A204.1 (cell line): ENCODE data around the gene NGB.

ENCODE experiments used
- FAIRE-seq: peaks from 2 replicates; lab custom pipeline; 2012; peaks lifted over from hg19 to GRCh38; lab: Jason Lieb, UNC

NGB gene

DNA sequence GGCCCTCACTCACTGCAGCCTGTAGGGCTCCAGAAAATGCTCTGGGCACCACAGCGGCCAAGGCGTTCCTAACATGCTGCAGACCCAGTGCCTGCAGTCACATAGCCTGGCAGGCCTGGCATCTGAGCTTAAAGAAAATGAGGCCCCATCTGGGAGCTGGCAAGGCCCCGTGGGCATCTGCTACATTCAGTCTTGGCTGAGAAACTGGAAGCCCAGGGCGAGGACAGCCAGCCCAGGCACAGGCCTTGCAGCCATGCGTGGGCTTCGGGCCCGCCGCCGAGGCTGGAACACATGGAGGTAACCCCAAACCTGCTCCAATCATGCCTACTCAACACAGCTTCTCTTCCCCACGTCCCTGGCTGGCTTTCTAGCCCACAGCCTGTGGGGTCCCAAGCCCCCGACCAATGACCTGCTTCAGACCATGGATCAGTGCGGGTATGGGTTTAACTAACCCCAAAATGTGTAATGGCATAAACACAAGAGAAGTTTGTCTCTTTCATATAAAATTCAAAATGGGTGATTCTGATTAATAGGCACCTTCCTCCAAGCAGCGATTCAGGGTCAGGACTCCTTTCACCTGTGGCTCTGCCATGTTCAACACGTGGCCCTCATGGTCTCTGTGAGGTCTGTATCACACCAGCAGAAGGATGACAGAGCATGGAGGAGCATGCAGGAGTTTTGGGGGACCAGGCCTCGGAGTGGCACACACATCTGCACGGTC is 6.4 kb downstream of the NGB start:
- no peak for FAIRE-seq

DNA sequence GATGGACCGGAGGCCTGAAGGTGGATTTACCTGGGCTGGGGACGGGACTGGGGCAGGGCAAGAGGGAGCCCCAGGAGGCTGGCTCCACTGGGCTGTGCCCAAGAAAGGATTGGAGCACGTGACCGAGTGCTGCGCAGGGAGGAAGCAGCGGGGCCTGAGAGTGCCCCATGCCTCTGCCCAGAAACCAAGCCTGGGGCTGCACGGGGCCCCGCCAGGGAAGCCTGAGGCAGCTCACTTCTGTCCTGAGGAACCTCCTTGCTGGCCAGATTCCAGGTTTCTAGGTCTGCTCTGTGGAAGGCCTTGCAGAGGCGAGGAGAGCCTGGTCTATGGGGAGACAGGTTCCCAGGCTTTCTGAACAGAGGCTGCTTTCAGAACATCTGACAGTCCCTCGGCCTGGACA is 10.4 kb downstream of the NGB start:
- no peak for FAIRE-seq

DNA sequence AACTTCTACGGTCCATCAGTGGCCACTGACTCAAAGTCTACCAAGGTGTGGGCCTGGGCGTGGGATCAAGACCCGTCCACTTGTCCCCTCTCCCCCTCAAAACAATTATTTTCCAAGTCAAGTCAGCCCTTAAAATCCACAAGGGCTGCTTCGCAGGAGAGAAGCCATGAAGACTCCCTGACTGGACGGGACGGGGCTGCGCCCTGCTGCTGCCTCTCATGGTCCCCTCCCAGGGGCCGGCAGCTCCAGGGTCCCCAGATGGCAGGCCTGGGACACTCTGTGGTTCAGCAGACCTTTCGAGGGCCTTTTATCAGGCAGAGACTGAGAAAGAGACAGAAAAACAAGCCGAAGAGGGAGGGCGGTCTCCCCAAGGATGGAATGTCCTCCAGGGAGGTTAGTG is 10.8 kb downstream of the NGB start:
- no peak for FAIRE-seq

DNA sequence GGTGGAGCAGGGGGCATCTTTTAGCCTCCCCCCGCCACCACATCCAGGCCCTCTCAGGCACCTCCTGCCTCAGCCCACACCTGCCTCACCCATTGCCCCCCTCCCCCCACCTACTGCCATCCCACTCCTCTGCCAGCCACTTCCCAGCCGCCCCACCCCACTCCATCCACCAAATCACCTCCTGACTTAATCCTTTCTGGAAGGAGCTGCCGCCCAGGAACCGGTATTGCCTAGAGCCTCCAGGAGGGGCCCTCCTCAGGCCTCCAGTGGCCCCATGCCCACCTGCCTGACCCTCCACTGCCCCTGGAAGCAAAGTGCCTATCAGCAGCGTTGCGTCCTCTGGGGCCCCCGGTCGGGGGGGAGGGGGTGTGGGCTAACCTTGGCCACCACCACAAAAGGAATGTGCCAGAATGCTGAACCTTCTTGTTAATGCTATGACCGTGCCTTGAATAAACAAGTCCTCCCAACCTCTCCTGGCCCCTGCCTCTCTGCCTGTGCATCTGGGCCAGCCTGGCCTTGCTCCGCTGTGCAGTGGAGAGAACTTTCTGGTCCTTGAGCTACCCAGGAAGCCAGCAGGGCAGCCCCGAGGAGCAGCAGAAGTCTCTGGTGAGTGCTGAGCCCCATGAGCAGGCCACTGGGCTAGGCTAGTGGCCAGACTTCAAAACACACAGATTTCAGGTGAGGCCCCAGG is 11.8 kb downstream of the NGB start:
- no peak for FAIRE-seq

DNA sequence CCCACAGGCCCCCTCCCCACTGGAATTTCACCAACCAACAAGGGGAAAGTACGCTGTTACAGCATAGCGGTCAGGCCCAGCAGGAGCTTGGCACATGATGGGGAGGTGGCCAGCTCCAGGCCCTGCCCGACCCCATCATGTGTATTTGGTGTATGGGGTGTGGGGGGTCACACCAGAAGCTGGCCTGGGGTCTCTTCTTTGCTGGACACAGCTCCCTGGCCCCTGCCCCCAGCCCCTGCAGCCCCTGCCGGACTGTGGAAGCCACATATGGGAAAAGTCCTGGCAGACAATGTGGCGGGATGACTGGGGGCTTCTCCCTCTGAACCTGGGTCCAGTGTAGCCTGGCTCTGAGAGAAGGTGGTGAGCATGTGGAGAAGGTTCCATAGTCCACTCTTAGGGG is 12.4 kb downstream of the NGB start:
- FAIRE-seq: no peak

DNA sequence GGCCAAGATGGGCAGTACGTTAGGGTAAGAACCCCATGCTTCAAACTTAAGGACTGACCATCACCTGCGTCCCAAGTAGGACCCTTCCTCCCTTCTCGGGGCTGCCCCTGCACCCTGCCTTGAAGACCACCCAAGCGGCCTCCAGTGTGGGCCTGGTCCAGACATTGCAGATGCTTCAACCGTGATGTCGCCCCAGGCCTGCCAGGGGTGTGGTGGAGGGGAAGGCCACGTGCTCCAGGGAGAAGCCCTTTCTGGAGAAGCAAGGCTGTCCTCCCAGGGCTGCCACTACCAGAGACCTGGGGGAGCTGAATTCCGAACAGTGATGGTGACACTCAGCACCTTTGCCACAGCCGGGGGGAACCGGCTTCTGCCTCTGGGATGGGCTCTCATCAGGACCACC is 13.3 kb downstream of the NGB start:
- no peak for FAIRE-seq

DNA sequence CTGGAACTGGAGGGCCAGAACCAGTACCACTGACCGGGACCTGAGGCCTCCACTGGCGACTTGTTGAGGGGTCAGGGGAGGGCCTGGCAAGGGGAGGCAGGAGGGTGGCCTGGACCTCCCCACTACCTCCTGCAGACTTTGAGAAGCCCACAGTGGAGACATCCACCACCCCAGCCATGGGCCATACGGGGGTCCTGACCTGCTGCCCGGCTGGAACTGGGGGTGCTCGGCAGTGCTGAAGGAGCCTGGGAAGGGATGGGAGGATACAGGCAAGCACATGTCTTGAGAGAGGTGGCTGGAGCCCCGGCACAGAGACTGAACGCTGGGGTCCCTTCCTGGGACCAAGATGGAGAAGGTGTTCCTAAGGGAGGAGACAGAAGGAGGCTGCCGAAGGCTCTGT is 14.3 kb downstream of the NGB start:
- FAIRE-seq: no peak

DNA sequence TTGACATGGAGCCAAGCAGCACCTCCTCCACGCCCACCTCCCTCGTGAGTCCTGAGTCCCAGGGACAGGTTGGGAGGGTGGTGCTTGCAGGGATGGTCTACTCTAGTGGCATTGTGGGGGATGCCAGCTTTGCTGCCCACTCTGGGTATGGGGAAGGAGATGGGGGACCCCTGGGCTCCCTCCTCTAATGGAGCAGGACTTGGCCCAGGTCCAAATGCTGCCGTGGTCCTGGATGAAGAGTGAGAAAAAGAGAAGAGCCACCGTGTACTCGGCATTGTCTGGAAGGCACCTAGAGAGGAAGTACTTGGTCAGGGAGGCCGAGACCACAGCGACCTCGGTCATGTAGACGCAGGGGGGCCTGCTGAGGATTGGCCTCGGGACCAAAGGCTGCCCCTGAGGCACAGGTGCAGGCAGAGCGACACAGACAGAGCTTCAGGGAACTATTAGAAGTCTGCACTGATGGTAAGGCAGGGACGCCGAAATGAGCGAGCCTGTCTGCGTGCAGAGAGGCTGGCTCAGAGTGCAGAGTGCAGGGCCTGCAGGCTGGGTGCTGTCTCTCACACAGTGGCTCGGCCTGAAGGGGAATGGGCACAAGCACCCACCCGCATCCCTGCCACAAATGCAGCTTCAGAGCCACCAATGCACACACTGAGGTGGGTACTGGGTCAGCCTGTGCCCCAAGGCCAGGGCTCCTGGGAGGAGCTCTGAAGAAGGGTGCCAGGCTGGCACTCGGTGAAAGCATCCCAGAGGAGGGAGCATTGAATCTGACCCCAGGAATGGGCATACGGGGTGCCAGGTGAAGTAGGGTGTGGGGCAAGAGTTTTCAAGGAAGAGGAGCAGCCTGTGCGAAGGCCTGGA is 17.4 kb downstream of the NGB start:
- FAIRE-seq: no peak

DNA sequence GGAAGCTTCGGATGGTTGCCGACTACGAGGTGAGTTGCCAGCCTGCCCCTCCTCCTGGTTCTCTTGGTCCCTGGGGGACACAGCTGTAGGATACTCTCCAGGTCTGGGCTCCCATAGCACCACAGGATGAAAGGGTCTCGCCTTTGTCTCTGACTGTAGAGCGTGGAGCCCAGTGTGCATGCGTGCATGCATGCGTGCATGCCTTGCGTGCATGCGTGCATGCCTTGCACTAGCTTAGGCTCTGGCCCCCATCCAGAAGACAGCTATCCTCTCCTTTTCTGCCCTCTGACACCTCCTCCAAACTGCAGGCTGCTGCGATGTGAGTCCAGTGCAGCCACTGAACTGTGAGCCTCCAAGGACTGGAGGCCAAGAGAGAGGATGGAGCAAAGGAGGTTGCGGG is 19.1 kb downstream of the NGB start:
- FAIRE-seq: no peak

DNA sequence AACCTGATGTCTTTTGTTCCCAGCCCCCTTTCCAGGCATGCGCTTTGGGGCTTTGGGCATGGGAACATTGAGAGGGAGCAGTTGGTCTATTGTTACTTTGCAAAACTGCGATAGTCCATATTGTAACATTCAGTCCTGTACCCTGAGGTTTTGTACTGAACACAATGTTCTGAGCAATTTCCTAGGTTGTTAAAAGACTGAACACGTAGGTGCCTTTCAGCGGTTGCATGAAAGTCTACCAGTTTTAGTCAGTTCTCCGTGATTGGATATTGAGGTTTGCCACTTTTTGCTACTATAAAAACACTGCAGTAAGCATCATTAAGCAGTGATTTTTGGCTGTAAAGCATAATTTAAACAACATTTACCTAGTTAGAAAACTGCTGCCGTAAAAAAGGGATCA is 20.1 kb downstream of the NGB start:
- FAIRE-seq: no peak

DNA sequence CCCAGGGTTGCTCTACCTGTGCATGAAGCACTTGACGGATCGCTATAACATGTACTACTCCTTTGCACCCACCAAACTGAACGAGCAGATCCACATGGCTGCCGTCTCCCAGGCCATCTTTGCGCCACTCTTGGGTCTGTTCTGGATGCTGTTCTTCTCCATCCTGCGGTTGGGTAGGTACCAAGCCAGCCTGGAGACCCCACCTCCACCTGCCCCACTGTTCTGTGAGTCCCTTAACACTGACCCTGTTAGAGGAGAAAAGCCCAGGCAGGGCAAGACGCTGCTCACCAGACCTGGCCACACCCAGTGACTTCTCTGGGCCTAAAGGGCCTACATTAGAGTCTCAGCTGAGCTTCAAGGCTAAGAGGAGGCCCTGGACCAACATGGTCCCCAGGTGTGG is 21.7 kb downstream of the NGB start:
- no peak for FAIRE-seq

DNA sequence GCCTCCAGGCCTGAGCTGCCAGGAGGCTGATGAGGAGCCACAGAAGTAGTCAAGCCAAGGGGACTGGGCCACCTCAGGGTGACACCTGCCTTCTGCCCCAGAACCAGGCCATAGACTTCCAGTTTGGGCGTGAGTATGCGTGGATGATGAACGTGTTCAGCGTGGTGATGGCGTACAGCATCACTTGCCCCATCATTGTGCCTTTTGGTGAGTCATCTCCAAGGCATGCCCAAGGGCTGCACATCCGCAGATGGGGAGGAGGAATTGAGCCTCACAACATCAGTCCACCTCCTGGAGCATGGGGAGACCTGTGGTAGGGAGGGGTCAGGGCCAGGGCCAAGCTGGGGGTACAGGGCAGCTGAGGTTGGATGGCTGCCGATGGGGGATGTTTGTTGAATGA is 22.3 kb downstream of the NGB start:
- FAIRE-seq: no peak

DNA sequence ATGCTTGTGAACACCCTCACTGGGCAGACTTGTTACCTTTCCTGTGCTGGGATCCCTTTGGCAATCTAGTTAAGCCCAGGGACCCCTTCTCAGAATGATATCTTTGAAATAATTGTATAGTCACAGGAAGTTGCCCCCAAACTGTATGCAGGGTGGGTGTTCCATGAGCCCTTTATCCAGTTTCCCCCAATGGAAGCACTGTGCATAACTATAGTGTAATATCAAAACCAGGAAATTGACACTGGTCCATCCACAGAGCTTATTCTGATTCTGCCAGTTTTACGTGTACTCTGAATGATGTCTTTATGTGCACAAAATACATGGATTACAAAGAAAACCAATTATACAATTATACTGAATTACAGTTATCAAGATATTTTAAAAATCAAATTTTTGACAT is 24.2 kb downstream of the NGB start:
- FAIRE-seq: no peak

DNA sequence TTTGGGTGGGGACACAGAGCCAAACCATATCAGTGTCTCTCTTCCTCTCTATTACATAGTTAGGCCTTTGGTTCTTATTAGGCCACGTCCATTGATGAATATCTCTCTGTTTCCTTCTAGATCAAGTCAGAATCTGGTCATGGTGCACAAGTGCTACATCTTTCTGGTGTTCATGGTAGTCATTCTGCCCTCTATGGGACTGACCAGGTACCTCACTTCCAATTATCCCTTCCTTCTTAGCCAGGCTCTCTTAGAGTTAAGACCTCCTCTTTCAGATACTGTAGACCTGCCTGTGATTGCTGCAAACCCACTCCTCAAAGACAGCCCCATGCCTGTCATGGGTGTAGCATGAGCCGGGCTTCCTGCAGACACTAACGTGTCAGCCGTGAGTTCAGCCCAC is 25.2 kb downstream of the NGB start:
- FAIRE-seq: no peak

DNA sequence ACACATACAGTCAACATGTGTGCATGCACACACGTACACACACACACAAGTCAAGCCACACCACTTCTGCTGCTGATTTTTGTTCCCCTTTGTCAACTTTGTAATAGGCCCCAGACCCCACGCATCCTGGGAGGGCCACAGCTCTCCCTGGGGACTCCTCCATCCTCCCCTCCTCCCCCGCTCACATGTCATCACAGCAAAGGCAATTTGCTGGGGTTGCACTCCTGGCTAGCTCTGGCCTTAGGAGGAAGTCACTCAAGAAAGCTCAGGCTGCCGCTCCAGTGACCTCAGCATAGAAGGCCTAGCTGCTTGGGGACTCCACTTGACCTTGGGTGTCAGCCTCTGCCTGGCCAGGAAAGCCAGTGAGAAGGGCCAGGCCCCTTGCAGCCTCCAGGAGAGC is 27.2 kb downstream of the NGB start:
- no peak for FAIRE-seq

DNA sequence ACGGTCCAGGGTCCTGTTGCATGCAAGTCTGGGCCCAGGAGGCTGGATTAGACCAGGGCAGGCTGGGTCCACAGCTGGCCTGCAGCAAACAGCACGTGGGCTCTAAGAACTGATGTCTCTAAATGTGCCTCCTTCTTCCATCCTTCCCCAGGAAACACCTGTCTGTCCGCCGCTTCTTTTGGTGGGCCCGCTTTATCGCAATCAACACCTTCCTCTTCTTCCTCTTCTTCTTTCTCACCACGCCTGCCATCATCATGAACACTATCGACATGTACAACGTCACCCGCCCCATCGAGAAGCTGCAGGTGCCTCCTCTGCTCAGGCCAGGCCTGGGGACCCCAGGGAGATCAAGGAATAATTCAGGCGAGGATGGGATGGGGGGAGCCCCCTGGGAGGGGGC is 28.3 kb downstream of the NGB start:
- FAIRE-seq: no peak

DNA sequence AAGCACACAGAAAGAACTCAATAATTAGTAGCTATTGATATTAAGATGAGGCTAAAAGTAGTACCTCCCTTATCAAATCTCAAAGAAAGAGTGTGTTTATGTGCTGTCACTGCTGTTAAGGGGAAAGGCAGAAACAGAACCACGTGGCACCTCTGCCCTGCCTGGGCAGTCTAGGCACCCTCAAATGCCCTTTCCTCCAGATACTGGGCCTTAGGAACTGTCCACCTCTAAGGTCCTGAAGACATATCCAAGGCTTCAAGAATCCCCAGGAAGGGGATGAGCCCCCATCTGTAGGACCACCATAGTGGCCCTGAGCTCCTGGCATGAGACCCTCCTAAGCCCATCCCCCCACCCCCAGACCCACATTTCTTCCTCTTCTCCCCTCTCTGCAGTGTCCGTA is 29.1 kb downstream of the NGB start:
- no peak for FAIRE-seq

DNA sequence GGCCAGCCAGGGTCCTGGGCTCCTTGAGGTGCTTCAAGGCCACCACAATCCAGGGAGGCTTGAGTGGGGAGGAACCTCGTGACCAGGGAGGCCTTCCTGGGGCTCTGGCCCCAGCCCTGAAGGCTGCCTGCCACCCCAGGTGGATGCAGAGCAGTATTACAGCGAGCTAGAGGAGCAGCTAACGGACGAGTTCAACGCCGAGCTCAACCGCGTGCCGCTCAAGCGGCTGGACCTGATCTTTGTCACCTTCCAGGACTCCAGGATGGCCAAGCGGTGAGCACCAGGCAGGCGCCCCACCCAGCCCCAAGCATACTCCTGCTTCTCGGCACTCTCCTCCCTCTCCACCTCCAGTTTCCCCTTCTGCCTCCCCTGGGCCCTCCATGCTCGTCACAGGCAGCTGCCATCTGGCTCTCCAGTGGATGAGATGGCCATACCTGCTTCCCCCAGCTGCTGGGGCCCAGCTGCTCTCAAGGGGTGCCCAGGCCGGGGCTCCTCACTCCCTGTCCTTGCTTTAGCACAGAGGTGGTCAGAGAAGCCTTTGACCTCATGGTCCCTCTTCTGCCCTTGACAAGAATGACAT is 30.6 kb downstream of the NGB start:
- no peak for FAIRE-seq

DNA sequence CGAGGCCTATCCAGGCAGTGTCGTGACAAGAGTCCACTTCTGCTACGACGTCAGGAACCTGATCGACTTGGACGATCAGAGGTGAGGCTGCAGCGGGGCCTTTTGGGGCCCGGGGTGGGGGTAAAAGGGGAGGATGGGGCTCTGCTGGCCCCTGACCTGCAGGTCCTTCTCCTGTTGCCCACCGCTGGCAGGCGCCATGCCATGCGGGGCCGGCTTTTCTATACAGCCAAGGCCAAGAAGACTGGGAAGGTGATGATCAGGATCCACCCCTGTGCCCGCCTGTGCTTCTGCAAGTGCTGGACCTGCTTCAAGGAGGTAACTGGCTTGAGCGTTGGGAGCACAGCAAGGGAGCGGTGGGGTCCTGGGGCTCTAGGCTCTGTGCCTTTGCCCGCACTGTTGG is 31.6 kb downstream of the NGB start:
- no peak for FAIRE-seq

DNA sequence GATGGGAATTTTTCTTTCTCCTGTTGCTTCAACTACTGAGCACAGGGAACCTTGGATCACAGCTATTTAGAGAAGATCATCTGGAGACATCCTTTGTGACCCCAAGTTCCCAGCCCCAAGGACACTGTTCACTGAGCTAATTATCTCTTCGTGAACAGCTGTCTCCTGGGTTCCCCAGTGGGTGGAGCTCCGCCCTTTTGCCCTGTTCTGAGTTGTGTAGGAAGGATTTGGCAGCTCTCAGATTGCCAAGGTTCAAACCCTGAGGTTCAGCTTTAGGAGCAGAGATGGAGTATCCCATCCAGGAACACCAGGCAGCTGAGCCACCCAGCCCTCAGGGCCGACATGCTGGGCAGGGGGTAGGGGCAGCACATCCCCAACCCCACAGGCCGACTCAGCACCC is 32.0 kb downstream of the NGB start:
- no peak for FAIRE-seq

DNA sequence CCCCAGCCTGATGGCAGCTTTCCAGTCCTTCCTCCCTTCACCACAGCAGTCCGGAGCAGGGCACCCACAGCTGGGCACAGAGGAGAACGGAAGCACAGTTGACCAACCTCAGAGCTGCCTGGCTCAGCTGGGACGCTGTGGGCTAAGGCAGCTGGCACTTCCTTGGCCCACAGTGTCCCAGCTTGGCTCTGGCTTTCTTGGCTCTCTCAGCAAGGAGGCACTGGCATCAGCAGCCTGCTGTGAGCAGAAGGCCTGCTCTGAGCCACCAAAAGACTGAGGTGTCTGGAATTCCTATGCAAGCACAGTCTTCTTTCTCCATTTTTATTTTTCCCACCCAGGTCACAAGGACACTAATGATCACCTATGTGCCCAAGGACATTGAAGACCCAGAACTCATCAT is 32.6 kb downstream of the NGB start:
- no peak for FAIRE-seq

DNA sequence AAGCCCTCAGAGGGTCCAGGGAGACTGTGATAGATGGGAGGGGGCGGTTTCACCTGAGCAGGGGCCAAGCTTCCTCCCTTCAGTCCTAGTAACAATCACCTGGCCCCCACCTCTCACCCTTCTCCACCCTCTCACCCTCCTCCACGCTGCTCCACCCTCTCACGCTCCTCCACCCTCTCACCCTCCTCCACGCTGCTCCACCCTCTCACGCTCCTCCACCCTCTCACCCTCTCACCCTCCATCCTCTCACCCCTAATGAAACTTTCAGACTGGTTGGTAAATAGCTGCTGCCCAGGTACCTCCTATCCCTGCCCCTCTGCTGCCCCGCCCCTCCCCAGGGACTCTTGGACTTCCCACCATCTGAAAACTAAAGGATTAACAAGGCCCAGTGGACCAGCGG is 34.2 kb downstream of the NGB start:
- no peak for FAIRE-seq

DNA sequence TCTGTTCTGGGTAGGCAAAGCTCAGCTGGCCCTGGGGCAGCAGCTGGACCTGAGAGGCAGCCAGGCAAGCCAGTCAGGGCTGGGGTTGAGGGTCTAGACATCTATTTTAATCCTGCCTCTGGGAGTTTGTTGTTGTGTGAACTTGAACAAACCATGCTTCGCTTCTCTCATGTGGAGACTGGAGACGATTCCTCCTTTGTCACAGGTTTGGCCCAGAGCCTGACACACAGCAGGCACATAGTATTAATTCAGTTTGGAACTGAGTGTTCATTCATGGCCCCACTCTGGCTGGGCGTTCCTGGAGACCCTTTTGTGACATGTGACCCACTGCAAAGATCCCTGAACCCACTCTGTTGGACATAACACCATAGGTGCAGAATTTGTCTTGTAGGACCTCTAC is 39.3 kb downstream of the NGB start:
- no peak for FAIRE-seq
